Thyroid gland (tissue), 4 donors: ENCODE data around the gene KLRF1. TPM values are rescaled to one million over a fixed set of nuclear protein-coding genes. Genes with fewer than 3 reads are reported as not detected.

Experiments used
- DNase-seq, 2 donors: peaks; one replicate each; pipeline ENCODE4 v3.0.0-alpha.2; 2019
- H3K27ac ChIP-seq, 3 donors: fragments of 200-600 bp; sonication (generic); 1 replicate in 2 of 3; 2 replicates in 1 of 3; pipeline ENCODE4 v1.5.1; 2016 to 2019; ENCODE audit warnings: mild to moderate bottlenecking in 1 of 3, moderate library complexity in 1 of 3
- H3K27me3 ChIP-seq: fragments of 200-600 bp; sonication (generic); one replicate; pipeline ENCODE4 v1.5.1; 2019
- H3K36me3 ChIP-seq, 2 donors: fragments of 200-600 bp; sonication (generic); one replicate each; pipeline ENCODE4 v1.5.1; 2016 to 2019
- H3K4me1 ChIP-seq, 2 donors: fragments of 200-600 bp; sonication (generic); one replicate each; pipeline ENCODE4 v1.5.1; 2017 to 2019
- H3K4me3 ChIP-seq, 3 donors: fragments of 200-600 bp; sonication (generic); replicated peaks in 1 of 3; 1 replicate in 2 of 3; 2 replicates in 1 of 3; pipeline ENCODE4 v1.5.1; 2016; ENCODE audit warnings: mild to moderate bottlenecking in 1 of 3
- H3K9me3 ChIP-seq: fragments of 200-600 bp; sonication (generic); one replicate; pipeline ENCODE4 v1.5.1; 2017
- POLR2A ChIP-seq, 2 donors: fragments of 450-650 bp; IDR thresholded peaks; one replicate each; pipeline ENCODE4 v1.6.1; 2017; ENCODE audit warnings: antibody characterized with exemption in 2 of 2, mild to moderate bottlenecking in 2 of 2, moderate library complexity in 1 of 2
- WGBS, 2 donors: methylation state at CpG; one replicate each; pipeline ENCODE4 v1.1.5; 2017; 5-methylcytosine and 5-hydroxymethylcytosine counted together
- intact Hi-C: fragments of 100-400 bp; cut with DNase I; formaldehyde crosslinking; loops from one replicate; pipeline ENCODE4 v1.15.1; 2023
- total RNA-seq, 4 donors: library from RNA; depleted of rRNA; stranded (reverse); fragments of >200 nt; gene quantifications; one replicate each; pipeline ENCODE4 v1.2.3, GENCODE V29; 2016
- TF ChIP-seq, protein P1 (sequence below), 6 experiments: fragments of 200-600 bp in 3 of 6; fragments of 450-650 bp in 3 of 6; sonication (generic) in 3 of 6; IDR thresholded peaks; one replicate each; pipeline ENCODE4 v1.5.1; 2016 to 2019; ENCODE audit warnings: antibody characterized with exemption in 6 of 6, mild to moderate bottlenecking in 2 of 6, inconsistent platforms in 1 of 6, moderate library complexity in 1 of 6

Gene KLRF1
- total RNA-seq, 4 donors from 2014 or later: 0.78 to 1.0 TPM; not detected in 2

DNA sequence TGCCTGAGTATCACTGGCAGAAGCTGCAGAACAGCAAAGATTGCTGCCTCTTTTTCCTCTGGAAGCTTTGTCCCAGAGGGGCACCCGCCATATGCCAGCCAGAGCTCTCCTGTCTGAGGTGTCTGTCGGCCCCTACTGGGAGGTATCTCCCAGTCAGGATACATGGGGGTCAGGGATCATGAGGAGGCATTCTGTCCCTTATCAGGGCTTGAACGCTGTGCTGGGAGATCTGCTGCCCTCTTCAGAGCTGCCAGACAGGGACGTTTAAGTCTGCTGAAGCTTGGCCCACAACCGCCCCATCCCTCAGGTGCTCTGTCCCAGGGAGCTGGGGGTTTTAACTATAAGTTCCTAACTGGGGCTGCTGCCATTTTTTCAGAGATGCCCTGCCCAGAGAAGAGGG, 21.6 kb downstream of the KLRF1 start:
- H3K27ac ChIP-seq: no peak overlapping the region
- WGBS, 2 donors: 72 to 83% methylated on average over 3 of the region's 5 CpGs

DNA sequence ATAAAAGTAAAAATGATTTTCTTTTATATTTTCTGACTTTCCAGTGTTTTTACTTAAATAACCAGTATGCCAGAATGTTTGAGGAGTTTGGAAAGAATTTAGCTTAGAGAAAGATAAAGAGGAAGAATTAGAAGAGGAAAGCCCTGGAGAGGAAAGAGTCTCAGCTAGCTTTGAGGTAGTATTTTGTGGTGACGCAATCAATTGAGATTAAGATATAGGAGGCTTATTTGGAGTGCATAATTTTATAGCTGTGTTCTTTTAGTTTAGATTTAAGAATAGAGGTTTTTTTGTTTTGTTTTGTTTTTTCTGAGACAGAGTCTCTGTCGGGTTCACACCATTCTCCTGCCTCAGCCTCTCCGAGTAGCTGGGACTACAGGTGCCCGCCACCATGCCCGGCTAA, 23.8 kb downstream of the KLRF1 start:
- H3K27ac ChIP-seq: no peak overlapping the region
- no peaks in the 10 kb centered on the region for H3K27me3 ChIP-seq
- WGBS, 2 donors: 85 to 95% methylated on average over 5 of the region's 5 CpGs
- no peak overlapping the region for H3K4me3 ChIP-seq
- no peaks in the 10 kb centered on the region for H3K4me1 ChIP-seq
- no peaks in the 10 kb centered on the region for H3K9me3 ChIP-seq
- DNase-seq: no peak
- no peaks in the 10 kb centered on the region for H3K36me3 ChIP-seq
- no peak for TF ChIP-seq POLR2A (IDR thresholded peaks at IDR 0.05)
- TF ChIP-seq, protein P1, sequence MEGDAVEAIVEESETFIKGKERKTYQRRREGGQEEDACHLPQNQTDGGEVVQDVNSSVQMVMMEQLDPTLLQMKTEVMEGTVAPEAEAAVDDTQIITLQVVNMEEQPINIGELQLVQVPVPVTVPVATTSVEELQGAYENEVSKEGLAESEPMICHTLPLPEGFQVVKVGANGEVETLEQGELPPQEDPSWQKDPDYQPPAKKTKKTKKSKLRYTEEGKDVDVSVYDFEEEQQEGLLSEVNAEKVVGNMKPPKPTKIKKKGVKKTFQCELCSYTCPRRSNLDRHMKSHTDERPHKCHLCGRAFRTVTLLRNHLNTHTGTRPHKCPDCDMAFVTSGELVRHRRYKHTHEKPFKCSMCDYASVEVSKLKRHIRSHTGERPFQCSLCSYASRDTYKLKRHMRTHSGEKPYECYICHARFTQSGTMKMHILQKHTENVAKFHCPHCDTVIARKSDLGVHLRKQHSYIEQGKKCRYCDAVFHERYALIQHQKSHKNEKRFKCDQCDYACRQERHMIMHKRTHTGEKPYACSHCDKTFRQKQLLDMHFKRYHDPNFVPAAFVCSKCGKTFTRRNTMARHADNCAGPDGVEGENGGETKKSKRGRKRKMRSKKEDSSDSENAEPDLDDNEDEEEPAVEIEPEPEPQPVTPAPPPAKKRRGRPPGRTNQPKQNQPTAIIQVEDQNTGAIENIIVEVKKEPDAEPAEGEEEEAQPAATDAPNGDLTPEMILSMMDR (IDR thresholded peaks at IDR 0.05): no peak
- intact Hi-C loops: no loop called here

More for the DNA sequence above, 21.6 kb downstream of the KLRF1 start:
- Histone ChIP-seq H3K4me3 (no peak overlapping the region), H3K27me3 (no peaks in the 10 kb centered on the region), H3K9me3 (no peaks in the 10 kb centered on the region), H3K36me3 (no peaks in the 10 kb centered on the region), H3K4me1 (no peaks in the 10 kb centered on the region)
- TF ChIP-seq, protein P1 (IDR thresholded peaks at IDR 0.05): no peak
- TF ChIP-seq POLR2A (IDR thresholded peaks at IDR 0.05): no peak
- DNase-seq: no peak
- intact Hi-C loops: no loop called here

DNA sequence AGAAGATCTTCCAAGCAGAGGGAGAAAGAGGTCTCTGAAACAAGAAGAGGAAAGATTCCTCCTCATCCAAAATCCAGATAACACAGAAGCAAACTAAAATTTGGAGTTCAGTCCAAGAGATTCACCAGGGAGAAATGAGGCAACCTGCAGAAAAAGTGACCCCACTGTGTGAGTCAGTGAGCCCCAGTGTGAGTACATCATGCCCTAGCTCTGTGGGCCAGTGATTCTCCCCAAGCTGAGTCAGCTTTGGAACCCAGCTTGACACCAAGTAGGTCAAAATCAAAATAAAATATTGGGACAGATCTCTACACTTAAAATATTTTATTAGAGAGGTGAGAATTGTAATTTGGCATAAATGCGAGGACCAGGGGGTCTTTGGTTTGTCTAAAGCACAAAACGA, 24.6 kb downstream of the KLRF1 start:
- intact Hi-C loops: no loop called here
- no peak for DNase-seq
- WGBS, 2 donors: 82 to 85% methylated on average over 2 of the region's 2 CpGs
- Histone ChIP-seq H3K9me3 (no peaks in the 10 kb centered on the region), H3K27me3 (no peaks in the 10 kb centered on the region), H3K4me3 (no peak overlapping the region), H3K4me1 (no peaks in the 10 kb centered on the region), H3K36me3 (no peaks in the 10 kb centered on the region), H3K27ac (no peak overlapping the region)
- no peak for TF ChIP-seq POLR2A (IDR thresholded peaks at IDR 0.05)
- TF ChIP-seq, protein P1 (IDR thresholded peaks at IDR 0.05): no peak

DNA sequence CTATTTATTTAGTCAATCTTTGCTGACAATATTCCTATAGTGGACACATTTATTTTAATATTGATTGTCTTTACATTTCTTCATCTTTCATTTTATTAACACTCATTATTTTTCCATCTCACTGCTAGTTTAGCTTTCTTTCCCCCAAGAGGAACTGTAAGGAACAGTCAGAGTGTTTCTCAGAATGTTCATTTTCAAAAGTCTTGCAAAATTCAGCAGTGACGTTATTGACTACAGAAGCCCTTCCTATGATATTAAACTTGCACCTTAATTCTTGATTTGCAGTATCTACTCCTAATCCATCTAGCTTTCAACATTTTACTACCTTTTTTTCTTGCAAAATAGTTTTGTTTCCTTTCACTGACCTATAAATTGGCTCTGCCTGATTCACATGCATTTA, 28.9 kb downstream of the KLRF1 start:
- H3K27ac ChIP-seq: no peak overlapping the region
- H3K9me3 ChIP-seq: no peaks in the 10 kb centered on the region
- no peak overlapping the region for H3K4me3 ChIP-seq
- 82 to 85% methylated on average over 1 of the region's 1 CpG for WGBS, 2 donors
- no peaks in the 10 kb centered on the region for H3K36me3 ChIP-seq
- DNase-seq: no peak
- TF ChIP-seq POLR2A (IDR thresholded peaks at IDR 0.05): no peak
- TF ChIP-seq, protein P1 (IDR thresholded peaks at IDR 0.05): no peak
- H3K4me1 ChIP-seq: no peaks in the 10 kb centered on the region
- intact Hi-C loops: no loop called here
- no peaks in the 10 kb centered on the region for H3K27me3 ChIP-seq

DNA sequence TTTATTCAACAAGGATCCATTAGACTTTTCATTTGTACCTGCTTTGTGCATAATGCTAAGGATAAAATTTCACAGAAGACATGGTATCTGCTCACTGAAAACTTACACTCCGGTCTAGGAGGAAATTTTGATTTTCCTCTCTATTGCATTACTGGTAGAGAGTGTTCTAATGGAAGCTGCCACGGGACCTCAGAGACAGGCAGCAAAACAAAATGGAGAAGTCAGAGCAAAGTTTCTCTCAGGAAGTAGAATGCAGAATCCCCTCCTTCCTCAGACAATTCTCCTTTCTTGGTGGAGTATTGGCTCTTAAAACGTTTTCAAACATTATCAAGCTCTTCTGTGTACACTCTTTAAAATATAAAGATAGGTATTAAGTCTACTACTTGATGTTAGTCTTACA, 29.6 kb downstream of the KLRF1 start:
- WGBS, 2 donors: 65 to 67% methylated on average over 3 of the region's 3 CpGs
- intact Hi-C loops: no loop called here
- Histone ChIP-seq H3K36me3 (no peaks in the 10 kb centered on the region), H3K4me1 (no peaks in the 10 kb centered on the region), H3K4me3 (no peak overlapping the region), H3K27ac (no peak overlapping the region), H3K9me3 (no peaks in the 10 kb centered on the region), H3K27me3 (no peaks in the 10 kb centered on the region)
- no peak for DNase-seq
- TF ChIP-seq, protein P1 (IDR thresholded peaks at IDR 0.05): no peak
- no peak for TF ChIP-seq POLR2A (IDR thresholded peaks at IDR 0.05)
